GM19452 (cell line): ENCODE data around the gene AKAP14.
"Not testable (repeated sequence)": the region's sequence is repeated elsewhere in the genome, so short reads cannot be mapped to it uniquely, and the experiment has no call there.

ENCODE experiments used
- ATAC-seq: cut with Tn5 transposase; IDR thresholded peaks from one replicate; pipeline ENCODE4 v1.9.1; 2021; ENCODE audit not compliant: unreplicated experiment

Gene AKAP14

DNA sequence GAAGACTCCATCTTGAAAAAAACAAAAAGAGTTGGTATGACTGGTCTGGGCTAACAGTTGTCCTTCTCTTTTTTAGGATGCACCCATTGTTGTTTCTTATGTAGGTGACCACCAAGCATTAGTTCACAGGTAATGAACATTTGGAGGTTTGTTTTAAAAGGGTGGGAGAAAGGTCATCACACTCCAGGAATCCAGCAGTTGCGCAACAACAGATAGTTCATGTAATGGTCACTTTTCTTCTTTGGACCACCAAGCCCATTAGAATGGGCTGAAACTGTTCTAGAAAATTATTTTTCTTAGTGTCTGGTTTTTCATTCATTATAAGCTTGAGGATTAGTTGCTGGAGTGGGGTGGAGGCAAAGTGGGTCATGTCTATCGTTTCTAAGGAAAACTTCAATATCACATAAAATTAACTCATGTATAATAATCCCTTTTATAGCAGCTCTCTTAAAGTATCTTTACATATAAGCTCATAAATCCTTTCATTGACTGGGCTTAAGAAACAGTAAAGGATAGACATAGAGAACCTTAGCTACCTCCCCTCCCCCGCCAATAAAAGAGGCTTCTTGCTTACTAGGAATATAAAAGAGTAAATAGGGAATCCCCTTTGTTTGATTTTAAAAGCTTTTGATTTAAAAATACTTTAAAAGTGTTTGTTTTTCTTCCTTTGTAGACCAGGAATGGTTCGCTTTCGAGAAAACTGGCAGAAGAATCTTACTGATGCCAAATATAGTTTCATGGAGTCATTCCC is 24.3 kb downstream of the AKAP14 start:
- no peak for ATAC-seq

- not testable (repeated sequence) for ATAC-seq
Measured at GRCh38 chrX:119922391-119922790, 26.7 kb downstream of the AKAP14 start.

GRCh38 chrX:119935215-119935874 is 39.7 kb downstream of the AKAP14 start:
- ATAC-seq: no peak

DNA sequence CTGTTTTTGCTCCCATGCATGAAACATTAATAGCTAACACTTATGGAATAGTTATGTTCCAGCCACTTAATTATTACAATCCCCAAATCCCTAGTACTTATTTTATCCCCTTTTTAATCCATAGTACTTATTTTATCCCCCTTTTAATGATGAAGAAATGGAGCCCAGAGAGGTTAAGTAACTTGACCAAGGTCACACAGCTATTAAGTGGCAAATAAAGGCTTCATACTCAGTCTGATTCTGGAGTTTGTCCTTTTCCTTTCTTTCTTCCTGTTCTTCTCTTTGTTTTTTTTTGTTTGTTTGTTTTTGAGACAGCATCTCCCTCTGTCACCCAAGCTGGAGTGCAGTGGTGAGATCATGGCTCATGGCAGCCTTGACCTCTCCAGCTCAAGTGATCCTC is 45.6 kb downstream of the AKAP14 start:
- no peak for ATAC-seq

- no peak for ATAC-seq
Measured at GRCh38 chrX:119942173-119942819, 46.6 kb downstream of the AKAP14 start.

DNA sequence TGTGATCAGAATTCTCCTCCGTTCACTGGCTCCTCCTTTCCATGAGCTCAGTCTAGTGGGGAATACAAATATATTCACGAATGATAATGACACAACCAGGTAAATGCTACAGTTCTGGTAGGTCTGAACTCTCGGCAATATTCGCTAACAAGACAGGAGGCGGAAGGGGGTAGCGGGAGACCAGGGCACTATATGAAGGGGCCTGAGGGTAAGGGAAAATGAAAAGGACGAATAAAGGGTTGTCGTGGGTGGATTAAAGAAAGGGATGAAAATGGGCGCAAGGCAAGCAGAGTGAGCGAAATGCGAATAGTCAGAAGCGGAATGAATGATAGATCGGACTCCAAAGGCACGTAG is 47.1 kb downstream of the AKAP14 start:
- ATAC-seq: peak; percentile 4

DNA sequence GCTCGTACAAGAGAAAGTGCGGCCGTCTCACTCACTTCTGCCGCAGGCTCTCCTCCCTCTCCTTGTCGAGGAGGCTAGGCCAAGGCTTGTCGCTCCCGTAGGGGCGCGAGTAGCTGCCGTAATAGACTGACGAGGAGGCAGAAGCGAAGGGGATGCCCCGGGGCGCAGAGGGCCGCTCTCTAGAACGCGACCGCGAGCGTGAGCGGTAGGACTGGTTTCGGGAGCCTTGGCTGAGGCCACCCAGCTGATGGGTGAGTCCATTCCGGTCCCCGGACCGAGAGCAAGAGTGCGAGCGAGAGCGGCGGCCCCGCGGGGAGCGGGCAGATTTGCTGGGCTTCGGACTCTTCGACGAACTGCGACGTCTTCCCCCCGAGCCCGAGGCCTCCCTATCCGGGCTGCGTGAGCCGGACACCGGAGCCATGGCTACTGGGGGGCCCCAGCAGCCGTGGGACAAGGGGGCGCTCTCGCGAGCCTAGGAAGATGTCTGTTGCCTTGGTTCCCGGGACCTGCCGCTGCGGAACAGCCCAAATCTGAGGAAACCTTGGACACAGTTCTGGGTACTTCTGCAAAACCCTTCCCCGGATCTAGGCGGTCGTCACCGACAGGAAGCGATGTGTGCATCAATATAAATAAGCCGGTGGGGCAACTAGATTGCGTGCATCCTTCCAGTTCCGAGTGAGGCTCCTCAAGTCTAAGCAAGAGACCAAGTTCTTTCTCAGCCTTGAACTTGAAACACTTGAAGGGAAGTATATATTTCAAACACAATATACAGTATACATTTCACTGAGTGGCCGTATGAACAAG is 47.7 kb downstream of the AKAP14 start, which contains the start of gene NKAP:
Gene NKAP (minus strand): TSS at position 567 of the 804 bp plus-strand sequence. CDS start 146 bp downstream, at position 421.
- peak; percentile 81 for ATAC-seq

DNA sequence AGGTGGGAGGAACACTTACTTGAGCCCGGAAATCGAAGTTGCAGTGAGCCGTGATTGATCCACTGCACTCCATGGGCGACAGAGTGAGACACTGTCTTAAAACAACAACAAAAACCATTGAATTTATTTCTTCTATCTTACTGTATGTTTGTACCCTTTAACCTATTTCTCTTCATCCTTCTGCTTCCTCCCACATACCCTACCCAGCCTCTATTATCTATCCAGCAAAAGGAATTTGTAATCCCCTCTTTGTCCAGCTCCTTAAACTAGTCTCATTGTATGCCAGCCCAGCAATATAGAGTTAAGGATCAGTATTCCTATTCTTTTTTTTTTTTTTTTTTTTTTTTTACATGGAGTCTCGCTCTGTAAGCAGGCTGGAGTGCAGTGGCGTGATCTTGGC is 49.8 kb downstream of the AKAP14 start:
- ATAC-seq: no peak

- ATAC-seq: no peak
Measured at GRCh38 chrX:119948381-119948780, 52.7 kb downstream of the AKAP14 start.

GRCh38 chrX:119954374-119954773 is 58.7 kb downstream of the AKAP14 start:
- no peak for ATAC-seq

GRCh38 chrX:119955807-119956570 is 60.3 kb downstream of the AKAP14 start:
- not testable (repeated sequence) for ATAC-seq

DNA sequence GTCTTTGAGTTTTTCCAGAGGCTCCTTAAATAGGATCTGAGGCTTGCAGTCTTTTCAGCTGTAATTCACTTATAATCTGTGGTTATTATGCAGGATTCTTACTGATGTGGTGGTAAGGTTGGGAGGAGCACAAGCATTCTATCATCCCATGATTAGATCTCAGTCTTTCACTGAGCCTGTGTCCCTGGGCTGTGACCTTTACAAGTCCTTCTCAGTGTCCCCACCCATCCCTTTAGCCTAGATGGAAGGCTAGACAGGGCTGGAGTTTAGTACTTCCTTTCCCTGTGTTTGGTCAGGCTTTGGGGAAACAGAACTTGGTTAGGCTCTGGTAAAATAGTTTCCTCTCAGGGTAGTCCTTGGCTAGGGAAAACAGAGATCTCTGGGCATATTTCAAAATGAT is 64.9 kb downstream of the AKAP14 start:
- ATAC-seq: no peak

- not testable (repeated sequence) for ATAC-seq
Measured at GRCh38 chrX:119966837-119967236, 71.1 kb downstream of the AKAP14 start.
